ENCODE results near the gene KIAA1217. TPM values are rescaled to one million over a fixed set of nuclear protein-coding genes. Genes with fewer than 3 reads are reported as not detected.

KIAA1217 gene
- total and polyA plus RNA-seq, 9 of the 15 experiments (the other 6 are each of a cell fraction or from before 2014, with no cell fraction given): 0.04 TPM; not detected in 8

- no peaks in the 10 kb centered on the region for H4K20me1 ChIP-seq (replicated peaks; ENCODE audit: control insufficient read depth, insufficient read depth, low read length)
- ChIA-PET CTCF (ENCODE audit: low intra/inter-chr PET ratio) (interaction anchor here (0.6 kb wide), 1 partner anchor 34 kb away, joined by 3 read pairs; no protein-coding TSS in a partner anchor), POLR2A (no interaction called here)
- under 1% methylated on average over 7 of the region's 7 CpGs for whole genome bisulfite sequencing (ENCODE audit: insufficient coverage, low coverage, missing lambda C conversion rate)
- no peak overlapping the region for H2AFZ ChIP-seq (ENCODE audit: low read depth, low read length)
- no peak for FAIRE-seq
- no peak for ATAC-seq
- intact Hi-C loops (cut with micrococcal nuclease): loop anchor here (2.0 to 5.0 kb wide), 2 partner anchors 38 to 1001 kb away; no protein-coding TSS in a partner anchor
- H3K4me2 ChIP-seq (ENCODE audit: insufficient read depth, low read length): no peak overlapping the region
- no peak overlapping the region for H3K27ac ChIP-seq (ENCODE audit: extremely low read depth, low read depth, low read length)
- TF ChIP-seq PTBP1 (IDR thresholded peaks at IDR 0.05; ENCODE audit: low read depth, low read length): no peak
- TF ChIP-seq SIN3B (IDR thresholded peaks at IDR 0.05; ENCODE audit: low read depth): no peak
- no peak for TF ChIP-seq ZNF311 (CRISPR knock-in tag; IDR thresholded peaks at IDR 0.05)
- TF ChIP-seq ZNF707 (CRISPR knock-in tag; conservative IDR thresholded peaks at IDR 0.05): no peak
- TF ChIP-seq CEBPB (tag; IDR thresholded peaks at IDR 0.05): no peak; the same call in 1 of the 2 replicates
- TF ChIP-seq SMARCB1 (IDR thresholded peaks at IDR 0.05; ENCODE audit: insufficient read length, low read depth): no peak
- no peak for TF ChIP-seq EGR1 (conservative IDR thresholded peaks at IDR 0.05)
- no peak for TF ChIP-seq MBD1 (CRISPR knock-in tag; IDR thresholded peaks at IDR 0.05)
- peaks cover 0 to 3% of the 10 kb centered on the region in 2 experiments; a peak in 1 of 5 replicates for H3K4me1 ChIP-seq (replicated peaks in 1 of 2; ENCODE audit: control insufficient read depth in 2 of 2, insufficient read depth in 2 of 2, low read length in 2 of 2)
- in situ Hi-C loops (cut with MboI): loop anchor here (25.0 kb wide), 1 partner anchor 1356 kb away; no protein-coding TSS in a partner anchor
- no peaks in the 10 kb centered on the region for H3K36me3 ChIP-seq (ENCODE audit: control insufficient read depth, insufficient read depth, low read length)
- H3K4me3 ChIP-seq: no peak overlapping the region
- DNase-seq (ENCODE audit: extremely low read depth in 1 of 4, low spot score in 3 of 4): no peak
- BruUV-seq (replicated peaks): no TSS peak
- H3K9me3 ChIP-seq (replicated peaks; ENCODE audit: control insufficient read depth, insufficient read depth, low read depth, low read length): no peaks in the 10 kb centered on the region
- H3K27me3 ChIP-seq (ENCODE audit: control insufficient read depth in 2 of 2, insufficient read depth in 2 of 2, low read length in 2 of 2): peaks cover 18 to 22% of the 10 kb centered on the region in 2 experiments; a peak in 4 of 5 replicates
- no peaks in the 10 kb centered on the region for H3K79me2 ChIP-seq (ENCODE audit: control insufficient read depth, insufficient read depth, low read length)
- H3K9me1 ChIP-seq (ENCODE audit: control insufficient read depth, insufficient read depth, low read length): no peaks in the 10 kb centered on the region
- H3K9ac ChIP-seq (ENCODE audit: insufficient read depth in 1 of 2, low read depth in 2 of 2, low read length in 2 of 2): no peak overlapping the region
Measured at GRCh38 chr10:24518411-24518810, 309.5 kb downstream of the KIAA1217 start.
